Neural progenitor cell (in vitro differentiated cells): ENCODE data around the gene RASGRP2. TPM values are rescaled to one million over a fixed set of nuclear protein-coding genes. Genes with fewer than 3 reads are reported as not detected.
A peak's percentile ranks its signal among the peaks of the same experiment; 100 is the strongest.

Experiments
- DNase-seq: peaks from one replicate; pipeline ENCODE4 v3.0.0-alpha.2; 2016; ENCODE audit warnings: low spot score
- H2AFZ ChIP-seq: fragments of 200-600 bp; sonication (generic); replicated peaks from 2 replicates; pipeline ENCODE4 v1.6.1; 2016; ENCODE audit warnings: antibody characterized with exemption
- H3F3A ChIP-seq: fragments of 200-600 bp; sonication (generic); 2 replicates; pipeline ENCODE4 v1.6.1; 2016; ENCODE audit warnings: antibody characterized with exemption, low read depth
- H3K27ac ChIP-seq: fragments of 200-600 bp; sonication (generic); 2 replicates; pipeline ENCODE4 v1.5.1; 2016; ENCODE audit warnings: mild to moderate bottlenecking
- H3K27me3 ChIP-seq: fragments of 200-600 bp; sonication (generic); 2 replicates; pipeline ENCODE4 v1.6.1; 2016; ENCODE audit warnings: mild to moderate bottlenecking, moderate library complexity
- H3K36me3 ChIP-seq: fragments of 200-600 bp; sonication (generic); 2 replicates; pipeline ENCODE4 v1.5.1; 2016
- H3K4me1 ChIP-seq: fragments of 200-600 bp; sonication (generic); 2 replicates; pipeline ENCODE4 v1.6.1; 2016; ENCODE audit warnings: mixed run types
- H3K4me2 ChIP-seq: fragments of 200-600 bp; sonication (generic); 2 replicates; pipeline ENCODE4 v1.6.1; 2016
- H3K4me3 ChIP-seq: fragments of 200-600 bp; sonication (generic); 2 replicates; pipeline ENCODE4 v1.5.1; 2016
- H3K79me2 ChIP-seq: fragments of 200-600 bp; sonication (generic); 2 replicates; pipeline ENCODE4 v1.6.1; 2016; ENCODE audit warnings: low read depth
- H3K9ac ChIP-seq: fragments of 200-600 bp; sonication (generic); 2 replicates; pipeline ENCODE4 v1.6.1; 2016
- H3K9me3 ChIP-seq: fragments of 200-600 bp; sonication (generic); 2 replicates; pipeline ENCODE4 v1.5.1; 2016; ENCODE audit warnings: low read depth
- H4K20me1 ChIP-seq: fragments of 200-600 bp; sonication (generic); 2 replicates; pipeline ENCODE4 v1.6.1; 2016; ENCODE audit warnings: low read depth
- H3K27ac Mint-ChIP-seq: 3 replicates; pipeline ENCODE4 v1.8.0; 2021; ENCODE audit warnings: mixed read lengths
- H3K27me3 Mint-ChIP-seq: 2 replicates; pipeline ENCODE4 v1.8.0; 2022; ENCODE audit warnings: low read depth, mild to moderate bottlenecking, inconsistent platforms, moderate library complexity, mixed read lengths; ENCODE audit not compliant: insufficient read depth
- H3K36me3 Mint-ChIP-seq: 3 replicates; pipeline ENCODE4 v1.8.0; 2021; ENCODE audit warnings: mixed read lengths
- H3K4me1 Mint-ChIP-seq: 3 replicates; pipeline ENCODE4 v1.8.0; 2021; ENCODE audit warnings: mixed read lengths
- H3K4me3 Mint-ChIP-seq: 3 replicates; pipeline ENCODE4 v1.8.0; 2021; ENCODE audit warnings: mild to moderate bottlenecking, moderate library complexity, mixed read lengths
- H3K9me3 Mint-ChIP-seq: 3 replicates; pipeline ENCODE4 v1.8.0; 2020; ENCODE audit warnings: mixed read lengths
- CTCF ChIP-seq: fragments of 200-600 bp; sonication (generic); IDR thresholded peaks from 2 replicates; pipeline ENCODE4 v1.5.1; 2017; ENCODE audit warnings: antibody characterized with exemption, mild to moderate bottlenecking
- EZH2 ChIP-seq: fragments of 200-600 bp; sonication (generic); IDR thresholded peaks from 2 replicates; pipeline ENCODE4 v1.6.1; 2017; ENCODE audit warnings: antibody characterized with exemption, mild to moderate bottlenecking, moderate library complexity
- EZH2phosphoT487 ChIP-seq: fragments of 200-600 bp; sonication (generic); IDR thresholded peaks from 2 replicates; pipeline ENCODE4 v1.6.1; 2017; ENCODE audit warnings: antibody characterized with exemption
- total RNA-seq: library from RNA; depleted of rRNA; stranded (reverse); fragments of >200 nt; gene quantifications from 2 replicates; pipeline ENCODE4 v1.2.3, GENCODE V29; 2015; ENCODE audit warnings: low replicate concordance

The RASGRP2 gene
- total RNA-seq, 1 donor from 2014 or later = 0.06 TPM

- Histone ChIP-seq H3K4me3 (no peak overlapping the region), H3F3A (peaks cover 26% of the 10 kb centered on the region), H3K4me1 (no peaks in the 10 kb centered on the region), H3K9ac (no peak overlapping the region), H3K27ac (no peak overlapping the region), H4K20me1 (peaks cover 8% of the 10 kb centered on the region), H3K27me3 (peaks cover 18% of the 10 kb centered on the region), H3K4me2 (no peak overlapping the region), H3K9me3 (no peaks in the 10 kb centered on the region), H3K79me2 (no peaks in the 10 kb centered on the region), H3K36me3 (no peaks in the 10 kb centered on the region), H2AFZ (no peak overlapping the region)
- Mint-ChIP-seq H3K27ac (no peak overlapping the region), H3K36me3 (no peaks in the 10 kb centered on the region), H3K4me3 (no peak overlapping the region), H3K4me1 (peaks cover 9% of the 10 kb centered on the region), H3K9me3 (no peaks in the 10 kb centered on the region), H3K27me3 (peaks cover 12% of the 10 kb centered on the region)
- no peak for TF ChIP-seq EZH2phosphoT487
- peak; percentile 14 for TF ChIP-seq CTCF
- no peak for TF ChIP-seq EZH2
- DNase-seq = no peak
Measured at GRCh38 chr11:64750361-64751054, 6.6 kb upstream of the RASGRP2 start.

GRCh38 chr11:64747961-64748665 lies 4.2 kb upstream of the RASGRP2 start:
- H3K4me1 ChIP-seq = peaks cover 3% of the 10 kb centered on the region
- H3K79me2 ChIP-seq = no peaks in the 10 kb centered on the region
- H3K4me3 ChIP-seq = no peak overlapping the region
- H4K20me1 ChIP-seq = peaks cover 21% of the 10 kb centered on the region
- peaks cover 42% of the 10 kb centered on the region for H3K27me3 ChIP-seq
- Mint-ChIP-seq H3K27ac (peak overlapping the region; percentile 74), H3K9me3 (no peaks in the 10 kb centered on the region), H3K36me3 (no peaks in the 10 kb centered on the region), H3K4me3 (peak overlapping the region; percentile 41), H3K27me3 (peaks cover 18% of the 10 kb centered on the region), H3K4me1 (peaks cover 19% of the 10 kb centered on the region)
- no peak overlapping the region for H2AFZ ChIP-seq
- no peak for TF ChIP-seq CTCF
- H3K36me3 ChIP-seq = no peaks in the 10 kb centered on the region
- no peak for DNase-seq
- peaks cover 40% of the 10 kb centered on the region for H3F3A ChIP-seq
- no peak overlapping the region for H3K9ac ChIP-seq
- H3K4me2 ChIP-seq = no peak overlapping the region
- H3K9me3 ChIP-seq = no peaks in the 10 kb centered on the region
- no peak overlapping the region for H3K27ac ChIP-seq

DNA sequence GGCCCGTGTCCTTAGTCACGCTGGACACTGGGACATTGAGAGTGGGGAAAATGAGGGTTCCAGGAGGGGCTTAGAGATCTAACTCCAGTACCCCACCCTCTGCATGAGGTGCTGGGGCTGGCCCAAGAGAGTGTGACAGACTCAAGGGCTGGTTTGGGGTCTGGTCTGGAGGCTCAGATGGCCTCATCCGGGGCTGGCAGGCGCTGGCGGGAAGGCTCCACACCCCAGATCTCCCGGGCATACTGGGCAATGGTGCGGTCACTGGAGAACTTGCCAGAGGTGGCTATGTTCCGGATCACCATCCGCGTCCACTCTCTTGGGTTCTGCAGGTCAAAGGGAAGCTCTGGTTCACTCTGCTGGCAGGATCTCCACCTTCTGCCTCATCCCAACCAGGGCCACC lies 2.5 kb upstream of the RASGRP2 start:
- peaks cover 34% of the 10 kb centered on the region for H4K20me1 ChIP-seq
- peaks cover 50% of the 10 kb centered on the region for H3F3A ChIP-seq
- no peaks in the 10 kb centered on the region for H3K79me2 ChIP-seq
- H3K27me3 Mint-ChIP-seq = peaks cover 23% of the 10 kb centered on the region
- no peaks in the 10 kb centered on the region for H3K9me3 Mint-ChIP-seq
- H3K36me3 ChIP-seq = no peaks in the 10 kb centered on the region
- H3K9me3 ChIP-seq = no peaks in the 10 kb centered on the region
- H3K4me1 ChIP-seq = peaks cover 14% of the 10 kb centered on the region
- H2AFZ ChIP-seq = no peak overlapping the region
- H3K4me3 ChIP-seq = no peak overlapping the region
- no peak overlapping the region for H3K9ac ChIP-seq
- TF ChIP-seq EZH2 (no peak), EZH2phosphoT487 (no peak), CTCF (no peak)
- H3K27ac ChIP-seq = no peak overlapping the region
- peak overlapping the region; percentile 48 for H3K4me3 Mint-ChIP-seq
- H3K4me1 Mint-ChIP-seq = peaks cover 19% of the 10 kb centered on the region
- H3K36me3 Mint-ChIP-seq = no peaks in the 10 kb centered on the region
- DNase-seq = no peak
- H3K27ac Mint-ChIP-seq = no peak overlapping the region
- peaks cover 59% of the 10 kb centered on the region for H3K27me3 ChIP-seq
- H3K4me2 ChIP-seq = no peak overlapping the region
